ENCODE measurements around the gene OTX1.

Gene OTX1

GRCh38 chr2:63053889-63054602, 3.4 kb downstream of the OTX1 start:
- no peak for TF ChIP-seq TAF1 (IDR thresholded peaks at IDR 0.05; ENCODE audit: borderline replicate concordance, low read depth, low read length)
- TF ChIP-seq POLR2AphosphoS5 (IDR thresholded peaks at IDR 0.05; ENCODE audit: low read depth, low read length) = no peak
- TF ChIP-seq POLR2A (IDR thresholded peaks at IDR 0.05; ENCODE audit: low read depth, low read length) = no peak
- peak; percentile 13 for DNase-seq (ENCODE audit: insufficient read length)
- peak; percentile 48 for FAIRE-seq

- FAIRE-seq (no peak), DNase-seq (ENCODE audit: insufficient read length) (no peak)
- TF ChIP-seq POLR2AphosphoS5 (IDR thresholded peaks at IDR 0.05; ENCODE audit: low read depth, low read length) = no peak
- TF ChIP-seq POLR2A (IDR thresholded peaks at IDR 0.05; ENCODE audit: low read depth, low read length) = no peak
- no peak for TF ChIP-seq TAF1 (IDR thresholded peaks at IDR 0.05; ENCODE audit: borderline replicate concordance, low read depth, low read length)
Observed at GRCh38 chr2:63054841-63055225, 4.2 kb downstream of the OTX1 start.

- FAIRE-seq (no peak), DNase-seq (ENCODE audit: insufficient read length) (no peak)
- TF ChIP-seq POLR2A (IDR thresholded peaks at IDR 0.05; ENCODE audit: low read depth, low read length) = no peak
- no peak for TF ChIP-seq POLR2AphosphoS5 (IDR thresholded peaks at IDR 0.05; ENCODE audit: low read depth, low read length)
Observed at GRCh38 chr2:63055226-63056106, 4.8 kb downstream of the OTX1 start.

- FAIRE-seq (peak; percentile 61), DNase-seq (ENCODE audit: insufficient read length) (no peak)
- TF ChIP-seq POLR2AphosphoS5 (IDR thresholded peaks at IDR 0.05; ENCODE audit: low read depth, low read length) = no peak
- no peak for TF ChIP-seq TAF1 (IDR thresholded peaks at IDR 0.05; ENCODE audit: borderline replicate concordance, low read depth, low read length)
- no peak for TF ChIP-seq POLR2A (IDR thresholded peaks at IDR 0.05; ENCODE audit: low read depth, low read length)
Observed at GRCh38 chr2:63056107-63057050, 5.7 kb downstream of the OTX1 start.

- no peak for DNase-seq (ENCODE audit: insufficient read length)
- FAIRE-seq = no peak
Observed at GRCh38 chr2:63057249-63058143, 6.9 kb downstream of the OTX1 start.

GRCh38 chr2:63058144-63058920, 7.7 kb downstream of the OTX1 start:
- DNase-seq (ENCODE audit: insufficient read length) = no peak
- no peak for TF ChIP-seq POLR2A (IDR thresholded peaks at IDR 0.05; ENCODE audit: low read depth, low read length)
- no peak for FAIRE-seq

More at GRCh38 chr2:63057249-63058143, 6.9 kb downstream of the OTX1 start:
- TF ChIP-seq POLR2A (IDR thresholded peaks at IDR 0.05; ENCODE audit: low read depth, low read length) = no peak
- TF ChIP-seq POLR2AphosphoS5 (IDR thresholded peaks at IDR 0.05; ENCODE audit: low read depth, low read length) = no peak
- no peak for TF ChIP-seq TAF1 (IDR thresholded peaks at IDR 0.05; ENCODE audit: borderline replicate concordance, low read depth, low read length)

GRCh38 chr2:63058921-63059792, 8.5 kb downstream of the OTX1 start:
- no peak for TF ChIP-seq POLR2A (IDR thresholded peaks at IDR 0.05; ENCODE audit: low read depth, low read length)
- FAIRE-seq (no peak), DNase-seq (ENCODE audit: insufficient read length) (no peak)

- peak; percentile 9 for FAIRE-seq
- no peak for TF ChIP-seq TAF1 (IDR thresholded peaks at IDR 0.05; ENCODE audit: borderline replicate concordance, low read depth, low read length)
- no peak for TF ChIP-seq POLR2AphosphoS5 (IDR thresholded peaks at IDR 0.05; ENCODE audit: low read depth, low read length)
- no peak for TF ChIP-seq POLR2A (IDR thresholded peaks at IDR 0.05; ENCODE audit: low read depth, low read length)
- no peak for DNase-seq (ENCODE audit: insufficient read length)
Observed at GRCh38 chr2:63059793-63060471, 9.3 kb downstream of the OTX1 start.

- FAIRE-seq = no peak
Observed at GRCh38 chr2:63060472-63060991, 9.9 kb downstream of the OTX1 start.

More at GRCh38 chr2:63060472-63060991, 9.9 kb downstream of the OTX1 start:
- no peak for TF ChIP-seq POLR2AphosphoS5 (IDR thresholded peaks at IDR 0.05; ENCODE audit: low read depth, low read length)
- DNase-seq (ENCODE audit: insufficient read length) = no peak

All from GM12892 (cell line).